Mammary epithelial cell (primary cell): ENCODE measurements around the gene LRRK2.

Experiments
- CTCF ChIP-seq, 2 donors: IDR thresholded peaks in 1 of 2; conservative IDR thresholded peaks in 1 of 2; 2 replicates each; pipeline ENCODE4 v1.5.1; 2011 to 2012; ENCODE audit warnings: inconsistent platforms in 2 of 2, low read length in 2 of 2, mild to moderate bottlenecking in 2 of 2, control low read depth in 1 of 2, low read depth in 1 of 2; ENCODE audit not compliant: insufficient read depth in 1 of 2; ENCODE audit errors: extremely low read depth in 1 of 2
- EZH2 ChIP-seq: IDR thresholded peaks from 2 replicates; pipeline ENCODE4 v1.6.1; 2012; ENCODE audit warnings: low read length, inconsistent platforms, borderline replicate concordance

- no peak for TF ChIP-seq CTCF (conservative IDR thresholded peaks at IDR 0.05 in 1 of 2, IDR thresholded peaks at IDR 0.05 in 1 of 2; ENCODE audit: extremely low read depth in 1 of 2, insufficient read depth in 1 of 2, low read depth in 1 of 2, low read length in 2 of 2)
- no peak for TF ChIP-seq EZH2
These were observed 90.1 kb downstream of the LRRK2 start for GRCh38 chr12:40314927-40315326.
